ACC112 (cell line): ENCODE results near the gene PRAC2.

Source experiments
- H2AFZ ChIP-seq: fragments of 200-600 bp; sonication (generic); one replicate; pipeline ENCODE4 v1.6.0; 2017; ENCODE audit warnings: antibody characterized with exemption, low read length; ENCODE audit not compliant: unreplicated experiment
- H3K27ac ChIP-seq: fragments of 200-600 bp; sonication (generic); 2 replicates; pipeline ENCODE4 v1.5.1; 2014; ENCODE audit warnings: low read depth, mild to moderate bottlenecking, antibody characterized with exemption, low read length, moderate library complexity
- H3K27me3 ChIP-seq: fragments of 200-600 bp; sonication (generic); 2 replicates; pipeline ENCODE4 v1.6.1; 2014; ENCODE audit warnings: mild to moderate bottlenecking, antibody characterized with exemption, low read length, moderate library complexity, mixed read lengths; ENCODE audit not compliant: insufficient read depth
- H3K36me3 ChIP-seq: fragments of 200-600 bp; sonication (generic); 2 replicates; pipeline ENCODE4 v1.6.1; 2016; ENCODE audit warnings: mild to moderate bottlenecking, antibody characterized with exemption, low read length, moderate library complexity, mixed read lengths; ENCODE audit not compliant: insufficient read depth
- H3K4me1 ChIP-seq: fragments of 200-600 bp; sonication (generic); one replicate; pipeline ENCODE4 v1.6.1; 2016; ENCODE audit warnings: low read length, mixed read lengths; ENCODE audit not compliant: insufficient read depth, unreplicated experiment, control insufficient read depth
- H3K4me3 ChIP-seq: fragments of 200-600 bp; sonication (generic); 2 replicates; pipeline ENCODE4 v1.5.1; 2014; ENCODE audit warnings: mild to moderate bottlenecking, low read depth, low read length
- H3K79me2 ChIP-seq: fragments of 200-600 bp; sonication (generic); one replicate; pipeline ENCODE4 v1.6.0; 2016; ENCODE audit warnings: low read length; ENCODE audit not compliant: control insufficient read depth, unreplicated experiment, insufficient read depth

Gene PRAC2

DNA sequence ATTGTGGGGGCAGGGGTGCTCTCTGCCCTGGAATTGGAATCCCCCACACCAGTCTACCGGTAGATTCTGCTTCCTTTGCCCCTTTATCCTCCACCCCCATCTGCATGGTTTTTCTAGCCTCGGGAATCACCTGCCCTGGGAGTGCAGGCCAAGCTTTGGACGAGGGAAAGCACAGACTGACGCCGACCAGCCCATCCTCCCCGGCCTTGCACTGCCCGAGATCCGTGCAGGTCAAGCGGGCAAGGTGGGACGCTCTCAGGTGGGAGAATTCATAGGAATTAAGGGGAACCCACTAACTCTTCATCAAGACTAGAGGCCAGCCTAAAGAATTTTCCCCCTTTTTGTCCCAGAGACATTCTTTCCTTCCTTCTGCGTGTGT is 15.4 kb downstream of the PRAC2 start:
- H3K27me3 ChIP-seq = peaks cover 98% of the 10 kb centered on the region
- H3K27ac ChIP-seq = no peak overlapping the region
- no peaks in the 10 kb centered on the region for H3K36me3 ChIP-seq
- no peaks in the 10 kb centered on the region for H3K79me2 ChIP-seq
- no peaks in the 10 kb centered on the region for H3K4me1 ChIP-seq
- no peak overlapping the region for H3K4me3 ChIP-seq
- no peak overlapping the region for H2AFZ ChIP-seq

- H3K27ac ChIP-seq = no peak overlapping the region
- H3K36me3 ChIP-seq = no peaks in the 10 kb centered on the region
- H3K4me3 ChIP-seq = peak overlapping the region; percentile 53; the same call in 1 of the 2 replicates
- no peaks in the 10 kb centered on the region for H3K79me2 ChIP-seq
- peaks cover 98% of the 10 kb centered on the region for H3K27me3 ChIP-seq
- H2AFZ ChIP-seq = no peak overlapping the region
- H3K4me1 ChIP-seq = no peaks in the 10 kb centered on the region
These were observed 16.0 kb downstream of the PRAC2 start for GRCh38 chr17:48738803-48739526.

DNA sequence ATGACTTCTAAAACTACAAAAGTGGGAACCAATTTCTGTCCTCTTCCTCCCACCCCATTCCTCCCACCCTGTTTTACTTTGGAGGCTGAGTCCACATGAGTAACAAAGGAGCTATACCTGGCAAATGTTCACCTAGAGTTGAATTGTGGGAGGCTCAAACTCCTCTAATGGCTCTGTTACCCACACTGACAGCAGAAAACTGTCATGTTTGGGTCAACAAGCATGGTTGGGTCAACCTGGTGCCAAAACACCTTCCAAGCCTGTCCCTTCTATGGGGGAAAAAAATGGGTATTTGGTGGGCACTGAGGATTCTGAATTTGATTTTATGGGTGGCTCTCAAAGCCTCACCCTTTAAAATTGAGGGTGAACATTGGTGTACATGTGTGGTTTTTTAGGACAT is 17.6 kb downstream of the PRAC2 start:
- H3K4me3 ChIP-seq = no peak overlapping the region
- H3K79me2 ChIP-seq = no peaks in the 10 kb centered on the region
- no peak overlapping the region for H2AFZ ChIP-seq
- H3K27ac ChIP-seq = no peak overlapping the region
- no peaks in the 10 kb centered on the region for H3K4me1 ChIP-seq
- peaks cover 98% of the 10 kb centered on the region for H3K27me3 ChIP-seq
- H3K36me3 ChIP-seq = no peaks in the 10 kb centered on the region

GRCh38 chr17:48745381-48746275 is 22.6 kb downstream of the PRAC2 start:
- no peak overlapping the region for H3K27ac ChIP-seq
- no peaks in the 10 kb centered on the region for H3K36me3 ChIP-seq
- peaks cover 100% of the 10 kb centered on the region for H3K27me3 ChIP-seq
- no peaks in the 10 kb centered on the region for H3K79me2 ChIP-seq
- H3K4me3 ChIP-seq = no peak overlapping the region
- H3K4me1 ChIP-seq = no peaks in the 10 kb centered on the region
- no peak overlapping the region for H2AFZ ChIP-seq

DNA sequence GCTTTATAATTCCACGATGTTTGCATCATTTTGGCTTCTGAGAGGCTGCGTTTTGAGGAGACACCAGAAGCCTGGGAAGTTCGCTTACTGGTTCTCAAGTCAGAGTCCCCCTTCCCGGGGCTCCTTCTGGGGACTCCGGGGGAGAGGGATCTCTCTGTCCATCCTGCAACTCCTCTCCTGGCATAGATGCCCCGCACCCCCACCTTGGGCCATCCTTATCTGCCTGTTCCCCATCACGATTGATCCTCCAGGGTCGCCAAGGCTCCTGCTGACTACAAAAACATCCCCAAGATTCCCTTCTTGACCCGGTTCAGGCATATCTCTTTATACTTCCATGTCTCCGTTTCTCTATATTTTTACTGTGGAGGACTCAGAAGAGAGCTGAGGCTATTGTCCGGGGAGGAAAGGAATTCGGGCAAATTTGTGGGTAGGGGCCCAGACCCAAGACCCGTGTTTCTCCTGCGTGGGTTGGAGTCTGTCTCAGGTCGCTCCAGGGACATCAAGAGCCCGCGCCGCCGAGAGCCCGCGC is 24.0 kb downstream of the PRAC2 start:
- Histone ChIP-seq H3K27ac (no peak overlapping the region), H3K27me3 (peaks cover 100% of the 10 kb centered on the region), H3K4me3 (no peak overlapping the region)

DNA sequence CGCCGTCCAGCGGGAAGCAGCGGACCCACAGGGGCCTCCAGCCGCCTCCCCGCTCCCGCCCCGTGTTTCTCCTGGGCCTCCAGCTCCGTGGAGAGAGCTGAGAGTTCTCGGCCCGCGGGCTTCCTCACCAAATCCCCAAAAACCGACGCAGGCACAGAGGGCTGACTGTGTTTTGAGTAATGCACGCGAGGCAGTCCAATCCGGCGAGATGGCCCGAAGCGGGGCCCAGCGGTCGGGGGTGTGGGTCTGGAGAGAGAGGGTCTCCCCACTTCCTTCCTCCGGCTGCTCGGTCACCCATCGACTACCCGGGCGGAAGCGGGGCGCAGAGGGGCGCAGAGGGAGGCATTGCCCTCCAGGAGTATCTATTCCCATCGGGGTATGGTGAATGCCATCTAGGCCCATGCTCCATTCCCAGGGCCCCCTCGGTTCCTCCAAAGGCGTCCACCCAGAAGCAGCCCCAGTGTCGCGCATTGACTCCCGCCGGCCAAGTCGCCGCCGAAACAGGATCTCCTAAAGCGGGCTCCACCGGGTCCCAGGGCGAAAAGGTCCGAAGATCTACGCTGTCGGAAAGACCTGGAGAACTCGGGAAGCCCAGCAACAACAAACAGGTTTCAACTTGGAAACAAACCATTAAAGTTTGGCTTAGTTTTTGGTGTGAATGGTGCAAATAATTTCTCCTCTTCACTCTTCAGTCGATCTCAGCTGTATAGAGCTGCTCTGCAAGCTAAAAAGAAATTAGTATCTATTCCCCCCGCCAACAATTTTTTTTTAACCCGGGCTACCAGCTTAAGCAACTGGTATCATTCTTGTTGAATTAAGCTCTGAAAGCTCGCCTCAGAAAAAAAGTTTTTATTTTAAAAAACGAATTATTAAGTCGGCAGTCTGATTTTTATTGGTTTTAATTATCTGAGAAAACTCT is 24.7 kb downstream of the PRAC2 start:
- Histone ChIP-seq H3K4me3 (no peak overlapping the region), H3K4me1 (no peaks in the 10 kb centered on the region), H3K27me3 (peaks cover 100% of the 10 kb centered on the region), H3K27ac (no peak overlapping the region), H2AFZ (no peak overlapping the region), H3K79me2 (no peaks in the 10 kb centered on the region), H3K36me3 (no peaks in the 10 kb centered on the region)

More for the DNA sequence above, 24.0 kb downstream of the PRAC2 start:
- H2AFZ ChIP-seq = no peak overlapping the region
- no peaks in the 10 kb centered on the region for H3K36me3 ChIP-seq
- no peaks in the 10 kb centered on the region for H3K4me1 ChIP-seq
- H3K79me2 ChIP-seq = no peaks in the 10 kb centered on the region

GRCh38 chr17:48748718-48749566 is 26.0 kb downstream of the PRAC2 start:
- H3K27me3 ChIP-seq = peaks cover 100% of the 10 kb centered on the region

GRCh38 chr17:48749621-48750553 is 26.9 kb downstream of the PRAC2 start:
- no peaks in the 10 kb centered on the region for H3K36me3 ChIP-seq
- H2AFZ ChIP-seq = no peak overlapping the region
- H3K27ac ChIP-seq = no peak overlapping the region
- H3K27me3 ChIP-seq = peaks cover 100% of the 10 kb centered on the region
- H3K4me3 ChIP-seq = no peak overlapping the region
- H3K4me1 ChIP-seq = peaks cover 9% of the 10 kb centered on the region
- no peaks in the 10 kb centered on the region for H3K79me2 ChIP-seq

More at GRCh38 chr17:48748718-48749566, 26.0 kb downstream of the PRAC2 start:
- Histone ChIP-seq H3K27ac (no peak overlapping the region), H2AFZ (no peak overlapping the region), H3K4me1 (peaks cover 8% of the 10 kb centered on the region), H3K79me2 (no peaks in the 10 kb centered on the region), H3K36me3 (no peaks in the 10 kb centered on the region), H3K4me3 (no peak overlapping the region)

- peaks cover 9% of the 10 kb centered on the region for H3K4me1 ChIP-seq
- no peak overlapping the region for H2AFZ ChIP-seq
- peaks cover 100% of the 10 kb centered on the region for H3K27me3 ChIP-seq
- H3K27ac ChIP-seq = no peak overlapping the region
- no peaks in the 10 kb centered on the region for H3K79me2 ChIP-seq
- H3K4me3 ChIP-seq = no peak overlapping the region
- no peaks in the 10 kb centered on the region for H3K36me3 ChIP-seq
These were observed 28.2 kb downstream of the PRAC2 start for GRCh38 chr17:48751172-48751571.
